WI38 (cell line): ENCODE measurements around the gene GRB14.
"Not testable (repeated sequence)": the region's sequence is repeated elsewhere in the genome, so short reads cannot be mapped to it uniquely, and the experiment has no call there.

Experiments used
- H3K4me3 ChIP-seq: 2 replicates; pipeline ENCODE4 v1.5.1; 2011; ENCODE audit warnings: low read depth, mild to moderate bottlenecking, control low read depth, low read length
- CTCF ChIP-seq: IDR thresholded peaks from 2 replicates; pipeline ENCODE4 v1.5.1; 2012; ENCODE audit warnings: low read depth, mild to moderate bottlenecking, control low read depth, low read length

GRB14 gene

GRCh38 chr2:164474873-164475272 is 146.4 kb downstream of the GRB14 start:
- H3K4me3 ChIP-seq: no peak overlapping the region
- TF ChIP-seq CTCF: no peak

DNA sequence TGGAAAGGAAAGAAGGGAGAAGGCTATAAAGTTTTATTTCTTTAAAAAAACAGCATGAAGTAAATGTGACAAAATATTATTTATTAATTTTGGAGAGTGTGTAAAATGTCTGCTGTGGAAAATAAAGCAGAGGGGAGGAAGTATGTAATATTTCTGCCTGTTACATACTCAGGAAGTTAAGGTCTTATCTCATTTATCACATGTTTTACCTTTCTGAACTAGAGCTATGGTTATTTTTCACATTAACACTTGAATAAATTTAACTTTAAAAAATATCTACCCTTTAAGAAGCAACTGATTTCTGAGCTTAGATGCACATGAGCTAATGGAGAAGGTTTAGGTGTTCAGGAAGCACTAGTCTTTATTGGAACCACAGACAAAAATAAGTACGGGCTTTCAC is 148.3 kb downstream of the GRB14 start:
- TF ChIP-seq CTCF: no peak

DNA sequence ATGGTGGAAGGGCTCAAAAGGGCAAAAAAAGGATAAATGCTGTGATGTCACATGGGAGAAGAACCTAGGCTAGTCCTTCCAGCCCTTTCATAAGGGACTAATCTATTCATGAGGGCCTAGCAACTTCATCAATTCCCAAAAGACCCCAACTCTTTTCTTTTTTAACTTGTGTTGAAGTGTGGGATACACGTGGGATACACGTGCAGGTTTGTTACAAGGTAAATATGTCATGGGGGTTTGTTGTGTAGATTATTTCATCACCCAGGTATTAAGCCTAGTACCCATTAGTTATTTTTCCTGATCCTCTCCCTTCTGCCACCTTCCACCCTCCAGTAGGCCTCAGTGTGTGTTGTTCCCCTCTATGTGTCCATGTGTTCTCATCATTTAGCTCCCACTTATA is 156.2 kb downstream of the GRB14 start:
- not testable (repeated sequence) for H3K4me3 ChIP-seq

More for the DNA sequence above, 148.3 kb downstream of the GRB14 start:
- no peak overlapping the region for H3K4me3 ChIP-seq

DNA sequence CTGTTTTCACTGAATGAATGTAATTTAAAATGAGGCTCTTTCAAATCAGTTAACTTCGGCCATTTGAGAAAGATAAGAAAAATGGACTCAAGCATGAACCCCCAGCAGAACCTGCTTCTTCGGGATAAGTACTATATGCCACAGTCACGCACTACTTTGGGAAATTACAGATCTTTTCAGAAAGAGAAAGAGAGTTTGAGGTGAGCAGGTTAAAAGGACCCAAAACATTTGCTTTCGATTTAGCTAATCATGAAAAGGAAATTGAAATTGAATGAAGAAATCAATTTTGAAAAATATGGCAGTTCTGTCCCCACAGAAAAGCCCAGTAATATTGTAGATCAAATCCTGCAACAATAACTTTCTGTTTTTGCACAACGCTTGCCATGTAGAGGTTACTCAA is 156.9 kb downstream of the GRB14 start:
- H3K4me3 ChIP-seq: no peak overlapping the region
- no peak for TF ChIP-seq CTCF

DNA sequence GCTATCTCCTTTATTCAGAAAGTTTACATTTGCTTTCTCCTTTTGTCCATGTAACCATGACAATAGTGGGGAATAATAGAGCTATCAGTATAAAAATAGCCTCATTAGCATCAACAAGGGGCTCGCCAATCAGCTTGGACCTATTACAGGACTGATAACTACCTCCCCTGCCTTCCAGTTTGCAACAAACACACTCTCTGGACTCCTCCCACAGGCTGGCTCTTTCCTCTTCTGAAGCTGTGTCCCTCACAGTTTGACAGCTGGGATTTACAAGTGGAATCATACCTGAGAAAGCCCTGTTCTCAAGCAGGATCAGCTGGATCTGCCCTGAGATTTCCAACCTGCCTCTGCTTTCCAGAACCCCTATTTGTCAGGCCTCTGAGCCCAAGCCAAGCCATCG is 162.5 kb downstream of the GRB14 start:
- no peak for TF ChIP-seq CTCF
- no peak overlapping the region for H3K4me3 ChIP-seq

GRCh38 chr2:164457271-164457670 is 164.0 kb downstream of the GRB14 start:
- no peak overlapping the region for H3K4me3 ChIP-seq
- no peak for TF ChIP-seq CTCF

DNA sequence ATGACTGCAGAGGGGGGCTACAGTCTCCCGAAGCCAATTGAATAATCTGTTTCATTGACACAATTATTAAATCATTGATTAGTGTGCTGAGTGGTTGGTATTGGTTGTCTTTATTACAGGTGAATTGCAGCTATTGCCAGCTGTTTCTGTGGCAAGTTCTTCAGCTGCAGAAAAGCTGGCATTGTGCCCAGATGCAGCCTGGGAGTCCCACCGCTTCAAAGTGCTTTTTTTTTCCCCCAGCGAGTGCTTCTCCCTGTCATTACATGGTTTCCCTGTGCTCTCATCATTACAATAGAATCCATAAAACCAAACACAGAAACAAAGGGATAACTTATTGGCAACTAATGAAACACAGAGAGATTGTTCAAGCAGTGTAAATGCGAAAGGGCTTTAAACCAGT is 164.7 kb downstream of the GRB14 start:
- no peak overlapping the region for H3K4me3 ChIP-seq
- no peak for TF ChIP-seq CTCF

GRCh38 chr2:164453656-164454305 is 167.5 kb downstream of the GRB14 start:
- H3K4me3 ChIP-seq: no peak overlapping the region
- no peak for TF ChIP-seq CTCF
